Endothelial cell of umbilical vein (primary cell): Measurements from ENCODE around the gene SLC31A2. TPM values are rescaled to one million over a fixed set of nuclear protein-coding genes. Genes with fewer than 3 reads are reported as not detected.
"Not testable (repeated sequence)": the region's sequence is repeated elsewhere in the genome, so short reads cannot be mapped to it uniquely, and the experiment has no call there.

ENCODE experiments used
- Bru-seq: library from RNA; stranded (reverse); fragments of 400-500 nt; gene quantifications from one replicate; lab custom pipeline; 2021; lab: Mats Ljungman, UMichigan
- BruChase-seq, 2 experiments: library from RNA; stranded (reverse); fragments of 400-500 nt; gene quantifications; one replicate each; lab custom pipeline; 2021; lab: Mats Ljungman, UMichigan
- BruUV-seq: library from RNA; stranded (reverse); fragments of 400-500 nt; replicated peaks from 2 replicates; lab custom pipeline; 2021; lab: Mats Ljungman, UMichigan
- CTCF ChIA-PET: fragments of 300-600, 350-600 bp; sonication (Branson Sonifier 250); formaldehyde crosslinking; loops from one replicate; lab custom pipeline; 2021; ENCODE audit warnings: antibody characterized with exemption, inconsistent platforms; lab: Charles Lee
- POLR2A ChIA-PET: fragments of 300-600, 350-600 bp; sonication (Branson Sonifier 250); formaldehyde crosslinking; loops from one replicate; lab custom pipeline; 2021; ENCODE audit warnings: antibody characterized with exemption, inconsistent platforms; lab: Charles Lee
- DNase-seq: peaks from one replicate; pipeline ENCODE4 v3.0.0-alpha.2; 2011; ENCODE audit warnings: low read depth, low spot score
- FAIRE-seq: peaks from 2 replicates; lab custom pipeline; 2011; peaks lifted over from hg19 to GRCh38; lab: Jason Lieb, UNC
- H2AFZ ChIP-seq: 2 replicates; pipeline ENCODE4 v1.6.0; 2012; ENCODE audit warnings: low read depth, low read length, control low read depth, inconsistent platforms
- H3K27ac ChIP-seq: 2 replicates; pipeline ENCODE4 v1.5.1; 2011; ENCODE audit warnings: low read depth, mild to moderate bottlenecking, control low read depth, low read length, moderate library complexity; ENCODE audit not compliant: insufficient read depth
- H3K27me3 ChIP-seq, 2 experiments: 2 replicates each; pipeline versions ENCODE4 v1.6.0 to v1.6.1; 2011; ENCODE audit warnings: low read length in 2 of 2, mixed read lengths in 1 of 2; ENCODE audit not compliant: control insufficient read depth in 2 of 2, insufficient read depth in 2 of 2
- H3K36me3 ChIP-seq, 2 experiments: 2 replicates in 1 of 2; 3 replicates in 1 of 2; pipeline ENCODE4 v1.5.1; 2011; ENCODE audit warnings: low read length in 2 of 2, mild to moderate bottlenecking in 1 of 2, moderate library complexity in 1 of 2; ENCODE audit not compliant: control insufficient read depth in 2 of 2, insufficient read depth in 2 of 2; ENCODE audit errors: extremely low read depth in 1 of 2
- H3K4me1 ChIP-seq: 3 replicates; pipeline ENCODE4 v1.5.1; 2011; ENCODE audit warnings: mild to moderate bottlenecking, low read length; ENCODE audit not compliant: control insufficient read depth, insufficient read depth; ENCODE audit errors: extremely low read depth
- H3K4me2 ChIP-seq: 2 replicates; pipeline ENCODE4 v1.6.1; 2011; ENCODE audit warnings: low read length, control low read depth, mixed read lengths; ENCODE audit not compliant: insufficient read depth
- H3K4me3 ChIP-seq, 3 experiments: fragments of 200-600 bp in 1 of 3; sonication (generic), shearing (Covaris generic) in 1 of 3; replicated peaks in 1 of 3; 2 replicates each; pipeline ENCODE4 v1.5.1; 2011 to 2016; ENCODE audit warnings: control low read depth in 3 of 3, low read length in 3 of 3, mild to moderate bottlenecking in 2 of 3, inconsistent platforms in 1 of 3, low read depth in 1 of 3, moderate library complexity in 1 of 3; ENCODE audit not compliant: insufficient read depth in 1 of 3
- H3K79me2 ChIP-seq: 2 replicates; pipeline ENCODE4 v1.6.0; 2012; ENCODE audit warnings: low read length, inconsistent platforms; ENCODE audit not compliant: control insufficient read depth, insufficient read depth
- H3K9ac ChIP-seq: replicated peaks from 2 replicates; pipeline ENCODE3; 2011; ENCODE audit warnings: low read length, control low read depth; ENCODE audit not compliant: insufficient read depth; ENCODE audit errors: extremely low read depth
- H3K9me1 ChIP-seq: replicated peaks from 3 replicates; pipeline ENCODE4 v1.6.0; 2011; ENCODE audit warnings: mild to moderate bottlenecking, low read length; ENCODE audit not compliant: control insufficient read depth, insufficient read depth; ENCODE audit errors: extremely low read depth
- H3K9me3 ChIP-seq: replicated peaks from 2 replicates; pipeline ENCODE4 v1.5.1; 2012; ENCODE audit warnings: low read length, inconsistent platforms; ENCODE audit not compliant: control insufficient read depth, insufficient read depth
- H4K20me1 ChIP-seq: replicated peaks from 2 replicates; pipeline ENCODE3; 2011; ENCODE audit warnings: mild to moderate bottlenecking, low read length; ENCODE audit not compliant: control insufficient read depth, insufficient read depth; ENCODE audit errors: extremely low read depth
- EZH2 ChIP-seq: IDR thresholded peaks from 2 replicates; pipeline ENCODE4 v1.6.1; 2012; ENCODE audit warnings: borderline replicate concordance, low read depth, mild to moderate bottlenecking, moderate library complexity, low read length, inconsistent platforms; ENCODE audit not compliant: severe bottlenecking
- FOS ChIP-seq: IDR thresholded peaks from 2 replicates; pipeline ENCODE4 v1.6.1; 2011; ENCODE audit warnings: mild to moderate bottlenecking, low read length, moderate library complexity, borderline replicate concordance; ENCODE audit not compliant: insufficient read depth
- GATA2 ChIP-seq: IDR thresholded peaks from 2 replicates; pipeline ENCODE4 v1.7.0; 2011; ENCODE audit warnings: low read depth, mild to moderate bottlenecking, moderate library complexity, mixed read lengths, low read length; ENCODE audit not compliant: insufficient read length, insufficient read depth
- JUN ChIP-seq: IDR thresholded peaks from 2 replicates; pipeline ENCODE4 v1.6.1; 2011; ENCODE audit warnings: borderline replicate concordance, low read depth; ENCODE audit not compliant: insufficient read length, insufficient read depth
- MAX ChIP-seq: IDR thresholded peaks from 2 replicates; pipeline ENCODE4 v1.6.1; 2011; ENCODE audit not compliant: insufficient read depth, insufficient read length
- MYC ChIP-seq: IDR thresholded peaks from one replicate; pipeline ENCODE4 v1.6.1; 2011; ENCODE audit warnings: mild to moderate bottlenecking, low read depth, low read length
- POLR2A ChIP-seq: IDR thresholded peaks from 2 replicates; pipeline ENCODE4 v1.6.1; 2012; ENCODE audit warnings: low read depth, mild to moderate bottlenecking, control low read depth, low read length
- POLR2AphosphoS5 ChIP-seq: IDR thresholded peaks from 2 replicates; pipeline ENCODE4 v1.6.1; 2012; ENCODE audit warnings: low read depth, mild to moderate bottlenecking, control low read depth, low read length, moderate library complexity; ENCODE audit not compliant: insufficient read depth
- dilution Hi-C: fragments of 300-500 bp; cut with MboI; formaldehyde crosslinking; loops from one replicate; pipeline ENCODE4 v1.15.0; 2019; ENCODE audit warnings: low sequenced_read_pairs; ENCODE audit not compliant: extremely low pct_ligation_motif_present
- intact Hi-C: fragments of 100-400 bp; cut with micrococcal nuclease; formaldehyde crosslinking; loops from one replicate; pipeline ENCODE4 v1.10.0; 2022
- long read RNA-seq: library from polyadenylated mRNA; stranded (forward); transcript quantifications from one replicate; pipeline ENCODE4 v2.0.0, GENCODE V29; 2021
- polyA minus RNA-seq, 3 experiments: library from RNA; depleted of rRNA, polyadenylated mRNA; stranded (reverse); fragments of >200 nt; gene quantifications; 1 replicate in 1 of 3; 2 replicates in 2 of 3; pipeline ENCODE4 v1.2.3, GENCODE V29; 2011
- polyA plus RNA-seq, 4 experiments: library from polyadenylated mRNA; depleted of rRNA in 3 of 4; stranded (reverse) in 3 of 4; unstranded in 1 of 4; fragments of >200 nt; gene quantifications; 2 replicates each; pipeline versions ENCODE4 v1.2.1 to v1.2.3, GENCODE V29; 2011 to 2012; ENCODE audit warnings: missing spikeins in 1 of 4
- total RNA-seq: library from RNA; stranded (reverse); gene quantifications from 2 replicates; pipeline ENCODE4 v1.2.3, GENCODE V29; 2021
- TF ChIP-seq, protein P1 (sequence below), 2 donors: IDR thresholded peaks; 1 replicate in 1 of 2; 2 replicates in 1 of 2; pipeline ENCODE4 v1.5.1; 2011; ENCODE audit warnings: low read length in 2 of 2, mild to moderate bottlenecking in 2 of 2, moderate library complexity in 2 of 2, control low read depth in 1 of 2, inconsistent platforms in 1 of 2, low read depth in 1 of 2; ENCODE audit not compliant: insufficient read depth in 1 of 2; ENCODE audit errors: extremely low read depth in 1 of 2

SLC31A2 gene
- total RNA-seq, result 3.7 and 4.0 TPM in 2 replicates
- 9.8 and 11.4 TPM in 2 replicates for polyA plus RNA-seq
- 5.5 and 5.6 TPM in 2 replicates for polyA plus RNA-seq (2011; cell fraction: cytosol; rRNA removed)
- 3.1 and 3.4 TPM in 2 replicates for polyA plus RNA-seq (2011; cell fraction: nucleus; rRNA removed)
- polyA plus RNA-seq (2012), result 5.0 and 6.0 TPM in 2 replicates
- polyA minus RNA-seq, result 6.0 and 9.7 TPM in 2 replicates
- polyA minus RNA-seq (2011; cell fraction: cytosol; rRNA and poly(A)+ RNA removed), result 3.1 TPM
- polyA minus RNA-seq (2011; cell fraction: nucleus; rRNA and poly(A)+ RNA removed), result 2.9 and 3.5 TPM in 2 replicates
- Bru-seq, nascent RNA, result percentile 42 among the genes with signal in this experiment
- percentile 38 among the genes with signal in this experiment for BruChase-seq, experiment 1, labeled RNA remaining after a 6-hour chase
- percentile 45 among the genes with signal in this experiment for BruChase-seq, experiment 2, labeled RNA remaining after a 2-hour chase
- long read RNA-seq, transcript SLC31A2-201 (4 exons, 1,785 nt), result major isoform, 23 of 27 reads
- long read RNA-seq, partial matches to known transcripts, result 2 of 27 reads
- long read RNA-seq, other reads (novel, unspliced or antisense), result 1 of 27 reads

DNA sequence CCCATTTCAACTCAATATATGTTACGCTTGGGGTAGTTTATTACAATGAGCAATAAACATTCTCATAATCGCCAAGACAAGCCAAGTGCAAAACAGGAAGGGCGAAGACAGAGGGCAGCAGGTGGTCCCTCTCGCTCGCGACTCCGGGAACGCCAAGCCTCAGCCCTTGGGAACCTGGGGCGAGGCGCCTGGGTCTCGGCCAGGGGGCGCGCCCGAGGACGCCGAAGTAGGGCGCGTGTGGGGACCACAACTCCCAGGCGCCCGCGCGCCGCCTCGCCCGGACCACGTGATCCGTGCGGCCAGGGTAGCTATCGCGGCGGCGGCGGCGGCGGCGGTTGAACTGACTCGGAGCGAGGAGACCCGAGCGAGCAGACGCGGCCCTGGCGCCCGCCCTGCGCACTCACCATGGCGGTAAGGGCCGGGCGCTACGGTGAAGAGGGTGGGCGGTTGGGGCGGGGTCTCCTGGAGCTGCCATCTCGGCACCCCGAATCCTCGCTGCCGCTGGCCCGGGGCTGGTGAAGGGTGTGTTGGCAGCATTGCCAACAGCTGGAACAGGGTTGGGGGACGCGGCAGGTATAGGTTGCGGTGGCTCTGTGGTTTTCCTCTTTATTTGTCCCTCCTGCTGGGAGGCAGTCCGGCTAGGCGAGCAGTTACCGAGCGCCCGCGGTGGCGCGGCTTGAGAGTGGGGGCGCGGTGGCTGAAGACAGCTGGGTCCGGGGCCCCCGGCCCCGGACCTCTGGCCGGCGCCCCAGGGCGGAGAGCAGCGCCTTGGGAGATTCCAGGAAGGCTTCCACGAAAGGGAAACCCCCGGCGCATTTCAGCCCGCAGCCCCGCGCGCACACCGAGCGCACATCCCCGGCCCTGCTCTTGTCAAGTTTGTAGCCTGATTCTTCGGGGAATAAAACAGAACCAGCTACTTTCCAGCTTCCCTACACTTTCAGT is at the start of gene SLC31A2:
TSS of gene SLC31A2 (plus strand) at position 338 of the 942 bp plus-strand sequence. CDS start at position 406, 68 bp downstream.
- Histone ChIP-seq H3K36me3 (no peaks in the 10 kb centered on the region), H3K27ac (no peak within 1 kb of the TSS), H3K4me3 (peak within 1 kb of the TSS; percentile 65 to 96 (median 66)), H3K27me3 (peaks cover 5% of the 10 kb centered on the region in 2 experiments), H3K4me2 (peak within 1 kb of the TSS; percentile 76), H3K4me1 (no peaks in the 10 kb centered on the region), H2AFZ (peak within 1 kb of the TSS; percentile 95), H3K9ac (peak within 1 kb of the TSS; percentile 63), H3K9me1 (no peaks in the 10 kb centered on the region), H3K9me3 (no peaks in the 10 kb centered on the region), H3K79me2 (no peaks in the 10 kb centered on the region), H4K20me1 (no peaks in the 10 kb centered on the region)
- TF ChIP-seq GATA2, result no peak
- no peak for TF ChIP-seq MYC
- TF ChIP-seq JUN, result no peak
- no peak for TF ChIP-seq EZH2
- peak; percentile 78 for TF ChIP-seq MAX
- TF ChIP-seq, protein P1, sequence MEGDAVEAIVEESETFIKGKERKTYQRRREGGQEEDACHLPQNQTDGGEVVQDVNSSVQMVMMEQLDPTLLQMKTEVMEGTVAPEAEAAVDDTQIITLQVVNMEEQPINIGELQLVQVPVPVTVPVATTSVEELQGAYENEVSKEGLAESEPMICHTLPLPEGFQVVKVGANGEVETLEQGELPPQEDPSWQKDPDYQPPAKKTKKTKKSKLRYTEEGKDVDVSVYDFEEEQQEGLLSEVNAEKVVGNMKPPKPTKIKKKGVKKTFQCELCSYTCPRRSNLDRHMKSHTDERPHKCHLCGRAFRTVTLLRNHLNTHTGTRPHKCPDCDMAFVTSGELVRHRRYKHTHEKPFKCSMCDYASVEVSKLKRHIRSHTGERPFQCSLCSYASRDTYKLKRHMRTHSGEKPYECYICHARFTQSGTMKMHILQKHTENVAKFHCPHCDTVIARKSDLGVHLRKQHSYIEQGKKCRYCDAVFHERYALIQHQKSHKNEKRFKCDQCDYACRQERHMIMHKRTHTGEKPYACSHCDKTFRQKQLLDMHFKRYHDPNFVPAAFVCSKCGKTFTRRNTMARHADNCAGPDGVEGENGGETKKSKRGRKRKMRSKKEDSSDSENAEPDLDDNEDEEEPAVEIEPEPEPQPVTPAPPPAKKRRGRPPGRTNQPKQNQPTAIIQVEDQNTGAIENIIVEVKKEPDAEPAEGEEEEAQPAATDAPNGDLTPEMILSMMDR (IDR thresholded peaks at IDR 0.05; ENCODE audit: extremely low read depth in 1 of 2, insufficient read depth in 1 of 2, low read depth in 1 of 2, low read length in 2 of 2), result peak in 1 of 2 donors; percentile 56
- TF ChIP-seq POLR2A, result peak; percentile 63
- TF ChIP-seq FOS, result no peak
- peak; percentile 56 for TF ChIP-seq POLR2AphosphoS5
- intact Hi-C loops (loop anchor here (10.0 kb wide), 1 partner anchor 96 kb away; the partner anchor contains the start of gene ZFP37), dilution Hi-C loops (no loop called here)
- FAIRE-seq, result peak; percentile 64
- ChIA-PET POLR2A (no interaction called here), CTCF (interaction anchor here (0.5 to 1.6 kb wide), 9 partner anchors 8 to 124 kb away, joined by 3 to 6 read pairs (median 5); partner anchors contain the start of genes CDC26, FKBP15 and SLC31A1)
- BruUV-seq, result no TSS peak
- peak; percentile 87 for DNase-seq

GRCh38 chr9:113105345-113105744 is 45.5 kb upstream of the SLC31A2 start:
- H4K20me1 ChIP-seq, H3K9ac ChIP-seq, CTCF ChIA-PET, H2AFZ ChIP-seq, intact Hi-C loops, dilution Hi-C loops, H3K27me3 ChIP-seq, H3K9me1 ChIP-seq, H3K27ac ChIP-seq, H3K4me1 ChIP-seq, H3K9me3 ChIP-seq, DNase-seq, H3K4me2 ChIP-seq, POLR2A ChIA-PET, H3K4me3 ChIP-seq, H3K36me3 ChIP-seq, H3K79me2 ChIP-seq, BruUV-seq: not testable (repeated sequence)
- peak; percentile 64 for FAIRE-seq
